Measurements from ENCODE around the gene TRMT61B. TPM values are rescaled to one million over a fixed set of nuclear protein-coding genes. Genes with fewer than 3 reads are reported as not detected.

Gene TRMT61B
- total and polyA plus RNA-seq, 2 of the 13 experiments (the other 11 are each of a cell fraction or from before 2014, with no cell fraction given) = 19.7 to 23.5 TPM

DNA sequence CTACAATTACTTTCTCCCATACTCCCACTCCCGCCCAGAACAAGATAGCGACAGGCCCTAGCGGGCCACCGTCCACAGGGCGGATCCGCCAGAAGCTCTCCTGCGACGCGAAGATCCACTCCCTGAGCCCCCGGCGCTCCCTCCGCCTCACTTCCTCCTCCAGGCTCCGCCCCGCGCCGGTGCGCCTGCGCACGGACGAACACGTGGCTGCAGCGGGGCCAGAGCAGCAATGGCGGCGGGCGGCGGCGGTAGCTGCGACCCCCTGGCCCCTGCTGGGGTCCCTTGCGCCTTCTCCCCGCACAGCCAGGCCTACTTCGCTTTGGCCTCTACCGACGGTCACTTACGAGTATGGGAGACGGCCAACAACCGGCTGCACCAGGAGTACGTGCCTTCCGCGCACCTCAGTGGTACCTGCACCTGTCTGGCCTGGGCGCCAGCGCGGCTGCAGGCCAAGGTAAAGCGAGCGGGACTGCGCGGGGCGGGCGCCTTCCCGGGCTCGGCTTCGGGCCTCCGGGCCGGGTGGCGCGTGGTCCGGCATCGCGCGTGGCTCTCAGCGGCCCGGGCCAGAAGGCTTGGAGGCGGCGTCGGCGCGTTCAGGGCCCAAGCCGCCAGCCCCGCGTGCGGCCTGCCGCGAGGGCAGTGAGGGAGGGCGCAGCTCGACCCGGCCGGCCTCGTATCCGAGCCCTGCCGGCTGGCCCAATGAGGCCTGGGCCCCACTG is 24.5 kb upstream of the TRMT61B start, which contains the start of gene WDR43 (continued):
- TF ChIP-seq, protein P1, sequence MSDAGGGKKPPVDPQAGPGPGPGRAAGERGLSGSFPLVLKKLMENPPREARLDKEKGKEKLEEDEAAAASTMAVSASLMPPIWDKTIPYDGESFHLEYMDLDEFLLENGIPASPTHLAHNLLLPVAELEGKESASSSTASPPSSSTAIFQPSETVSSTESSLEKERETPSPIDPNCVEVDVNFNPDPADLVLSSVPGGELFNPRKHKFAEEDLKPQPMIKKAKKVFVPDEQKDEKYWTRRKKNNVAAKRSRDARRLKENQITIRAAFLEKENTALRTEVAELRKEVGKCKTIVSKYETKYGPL (CRISPR knock-in tag; IDR thresholded peaks at IDR 0.05) = no peak; the same call in 1 of the 2 replicates
- TF ChIP-seq TCF12 (IDR thresholded peaks at IDR 0.05) (no peak), TCF12 (CRISPR knock-in tag; IDR thresholded peaks at IDR 0.05) (no peak), HNRNPUL1 (IDR thresholded peaks at IDR 0.05; ENCODE audit: low read depth, low read length) (no peak), TSC22D2 (CRISPR knock-in tag; IDR thresholded peaks at IDR 0.05; ENCODE audit: borderline replicate concordance) (0 out of 2 replicates have a peak, but pooled peaks have one; percentile 93), CHCHD3 (CRISPR knock-in tag; IDR thresholded peaks at IDR 0.05) (peak; percentile 95), NPAS2 (CRISPR knock-in tag; IDR thresholded peaks at IDR 0.05; ENCODE audit: borderline replicate concordance) (no peak), ZNF850 (CRISPR knock-in tag; conservative IDR thresholded peaks at IDR 0.05) (no peak), ZNF543 (CRISPR knock-in tag; IDR thresholded peaks at IDR 0.05) (peak; percentile 95), PLRG1 (conservative IDR thresholded peaks at IDR 0.05) (no peak), CC2D1A (CRISPR knock-in tag; IDR thresholded peaks at IDR 0.05) (0 out of 2 replicates have a peak, but pooled peaks have one; percentile 64), ZNF274 (CRISPR knock-in tag; IDR thresholded peaks at IDR 0.05) (peak; percentile 97), SAP130 (CRISPR knock-in tag; IDR thresholded peaks at IDR 0.05; ENCODE audit: low read depth) (peak; percentile 99), TBX3 (IDR thresholded peaks at IDR 0.05; ENCODE audit: borderline replicate concordance) (peak; percentile 51; the same call in 1 of the 2 replicates), TARDBP (CRISPR knock-in tag; IDR thresholded peaks at IDR 0.05) (peak; percentile 91), TBL1XR1 (IDR thresholded peaks at IDR 0.05; ENCODE audit: borderline replicate concordance, low read length, partially characterized antibody) (peak; percentile 61), ZBTB7B (CRISPR knock-in tag; IDR thresholded peaks at IDR 0.05) (no peak; the same call in 1 of the 2 replicates), ZNF589 (CRISPR knock-in tag; conservative IDR thresholded peaks at IDR 0.05) (peak; percentile 69; the same call in 1 of the 2 replicates), SNAPC2 (CRISPR knock-in tag; IDR thresholded peaks at IDR 0.05) (peak; percentile 31; the same call in 1 of the 2 replicates), SPEN (CRISPR knock-in tag; IDR thresholded peaks at IDR 0.05; ENCODE audit: low read depth) (peak; percentile 96), IKZF4 (CRISPR knock-in tag; IDR thresholded peaks at IDR 0.05; ENCODE audit: borderline replicate concordance, low read depth, not compliant biosample characterization) (peak; percentile 82)
- TF ChIP-seq, protein P2, sequence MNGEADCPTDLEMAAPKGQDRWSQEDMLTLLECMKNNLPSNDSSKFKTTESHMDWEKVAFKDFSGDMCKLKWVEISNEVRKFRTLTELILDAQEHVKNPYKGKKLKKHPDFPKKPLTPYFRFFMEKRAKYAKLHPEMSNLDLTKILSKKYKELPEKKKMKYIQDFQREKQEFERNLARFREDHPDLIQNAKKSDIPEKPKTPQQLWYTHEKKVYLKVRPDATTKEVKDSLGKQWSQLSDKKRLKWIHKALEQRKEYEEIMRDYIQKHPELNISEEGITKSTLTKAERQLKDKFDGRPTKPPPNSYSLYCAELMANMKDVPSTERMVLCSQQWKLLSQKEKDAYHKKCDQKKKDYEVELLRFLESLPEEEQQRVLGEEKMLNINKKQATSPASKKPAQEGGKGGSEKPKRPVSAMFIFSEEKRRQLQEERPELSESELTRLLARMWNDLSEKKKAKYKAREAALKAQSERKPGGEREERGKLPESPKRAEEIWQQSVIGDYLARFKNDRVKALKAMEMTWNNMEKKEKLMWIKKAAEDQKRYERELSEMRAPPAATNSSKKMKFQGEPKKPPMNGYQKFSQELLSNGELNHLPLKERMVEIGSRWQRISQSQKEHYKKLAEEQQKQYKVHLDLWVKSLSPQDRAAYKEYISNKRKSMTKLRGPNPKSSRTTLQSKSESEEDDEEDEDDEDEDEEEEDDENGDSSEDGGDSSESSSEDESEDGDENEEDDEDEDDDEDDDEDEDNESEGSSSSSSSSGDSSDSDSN (CRISPR knock-in tag; IDR thresholded peaks at IDR 0.05) = peak; percentile 83
- TF ChIP-seq, protein P3, sequence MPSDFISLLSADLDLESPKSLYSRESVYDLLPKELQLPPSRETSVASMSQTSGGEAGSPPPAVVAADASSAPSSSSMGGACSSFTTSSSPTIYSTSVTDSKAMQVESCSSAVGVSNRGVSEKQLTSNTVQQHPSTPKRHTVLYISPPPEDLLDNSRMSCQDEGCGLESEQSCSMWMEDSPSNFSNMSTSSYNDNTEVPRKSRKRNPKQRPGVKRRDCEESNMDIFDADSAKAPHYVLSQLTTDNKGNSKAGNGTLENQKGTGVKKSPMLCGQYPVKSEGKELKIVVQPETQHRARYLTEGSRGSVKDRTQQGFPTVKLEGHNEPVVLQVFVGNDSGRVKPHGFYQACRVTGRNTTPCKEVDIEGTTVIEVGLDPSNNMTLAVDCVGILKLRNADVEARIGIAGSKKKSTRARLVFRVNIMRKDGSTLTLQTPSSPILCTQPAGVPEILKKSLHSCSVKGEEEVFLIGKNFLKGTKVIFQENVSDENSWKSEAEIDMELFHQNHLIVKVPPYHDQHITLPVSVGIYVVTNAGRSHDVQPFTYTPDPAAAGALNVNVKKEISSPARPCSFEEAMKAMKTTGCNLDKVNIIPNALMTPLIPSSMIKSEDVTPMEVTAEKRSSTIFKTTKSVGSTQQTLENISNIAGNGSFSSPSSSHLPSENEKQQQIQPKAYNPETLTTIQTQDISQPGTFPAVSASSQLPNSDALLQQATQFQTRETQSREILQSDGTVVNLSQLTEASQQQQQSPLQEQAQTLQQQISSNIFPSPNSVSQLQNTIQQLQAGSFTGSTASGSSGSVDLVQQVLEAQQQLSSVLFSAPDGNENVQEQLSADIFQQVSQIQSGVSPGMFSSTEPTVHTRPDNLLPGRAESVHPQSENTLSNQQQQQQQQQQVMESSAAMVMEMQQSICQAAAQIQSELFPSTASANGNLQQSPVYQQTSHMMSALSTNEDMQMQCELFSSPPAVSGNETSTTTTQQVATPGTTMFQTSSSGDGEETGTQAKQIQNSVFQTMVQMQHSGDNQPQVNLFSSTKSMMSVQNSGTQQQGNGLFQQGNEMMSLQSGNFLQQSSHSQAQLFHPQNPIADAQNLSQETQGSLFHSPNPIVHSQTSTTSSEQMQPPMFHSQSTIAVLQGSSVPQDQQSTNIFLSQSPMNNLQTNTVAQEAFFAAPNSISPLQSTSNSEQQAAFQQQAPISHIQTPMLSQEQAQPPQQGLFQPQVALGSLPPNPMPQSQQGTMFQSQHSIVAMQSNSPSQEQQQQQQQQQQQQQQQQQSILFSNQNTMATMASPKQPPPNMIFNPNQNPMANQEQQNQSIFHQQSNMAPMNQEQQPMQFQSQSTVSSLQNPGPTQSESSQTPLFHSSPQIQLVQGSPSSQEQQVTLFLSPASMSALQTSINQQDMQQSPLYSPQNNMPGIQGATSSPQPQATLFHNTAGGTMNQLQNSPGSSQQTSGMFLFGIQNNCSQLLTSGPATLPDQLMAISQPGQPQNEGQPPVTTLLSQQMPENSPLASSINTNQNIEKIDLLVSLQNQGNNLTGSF (CRISPR knock-in tag; IDR thresholded peaks at IDR 0.05) = no peak; the same call in 1 of the 2 replicates
